GM19025 (cell line): ENCODE measurements around the gene ZNF417.
A peak's percentile ranks its signal among the peaks of the same experiment; 100 is the strongest.
"Not testable (repeated sequence)": the region's sequence is repeated elsewhere in the genome, so short reads cannot be mapped to it uniquely, and the experiment has no call there.

ENCODE experiments used
- ATAC-seq: cut with Tn5 transposase; IDR thresholded peaks from one replicate; pipeline ENCODE4 v1.9.1; 2021; ENCODE audit warnings: mild to moderate bottlenecking, low read depth, moderate library complexity; ENCODE audit not compliant: unreplicated experiment

Gene ZNF417

DNA sequence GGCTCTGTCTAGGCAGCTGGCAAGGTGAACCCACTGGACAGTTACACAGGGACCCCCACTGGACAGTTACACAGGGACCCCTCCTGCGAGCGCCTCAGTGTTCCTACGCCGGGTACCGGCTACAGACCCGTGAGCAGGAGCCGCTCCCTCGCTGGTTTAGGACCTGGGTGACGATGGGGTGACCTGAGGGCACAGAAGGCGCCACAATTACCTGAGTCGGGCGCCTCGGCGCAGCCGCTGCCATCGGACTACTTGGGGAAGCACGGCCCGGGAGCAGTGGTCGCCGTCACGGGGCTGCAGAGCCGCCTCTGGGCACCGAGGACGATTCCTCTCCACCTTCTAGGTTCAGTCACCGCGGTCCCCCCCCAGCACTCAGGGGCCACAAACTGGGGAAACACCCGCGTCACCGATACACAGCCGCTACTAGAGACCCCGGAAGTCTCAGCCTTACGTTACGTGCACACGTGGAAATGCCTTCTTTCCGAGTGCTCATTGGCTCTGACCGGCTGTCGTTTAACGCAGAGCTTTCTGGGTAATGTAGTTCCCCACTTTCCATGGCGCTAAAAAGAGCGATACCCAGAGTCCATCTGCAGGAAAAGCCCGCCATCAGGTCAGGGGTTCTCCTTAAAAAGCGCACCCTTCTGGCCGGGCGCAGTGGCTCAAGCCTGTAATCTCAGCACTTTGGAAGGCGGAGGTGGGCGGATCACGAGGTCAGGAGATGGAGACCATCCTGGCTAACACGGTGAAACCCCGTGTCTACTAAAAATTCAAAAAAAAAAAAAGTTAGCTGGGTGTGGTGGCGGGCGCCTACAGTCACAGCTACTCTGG is at the start of gene ZNF417:
Gene ZNF417 (minus strand): TSS at position 425 of the 828 bp plus-strand sequence. CDS start 181 bp downstream, at position 244.
- peak; percentile 94 for ATAC-seq

DNA sequence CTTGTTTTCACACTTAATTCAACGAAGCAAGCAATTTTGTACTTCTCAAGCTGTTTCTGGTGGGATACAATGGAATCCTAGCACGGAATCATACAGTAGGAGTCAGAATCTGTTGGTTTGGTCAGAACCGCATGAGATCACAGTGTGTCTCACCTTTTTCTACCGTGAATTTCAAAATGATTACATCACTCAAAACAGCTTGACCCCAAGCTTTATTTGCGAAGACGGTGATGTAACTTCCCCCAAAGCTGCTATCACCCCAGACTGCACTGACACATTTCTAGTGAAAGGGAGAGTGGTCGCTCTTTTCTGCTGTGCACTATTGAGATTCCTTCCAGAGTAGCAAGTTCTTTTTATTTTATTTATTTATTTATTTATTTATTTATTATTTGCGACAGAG is 48.4 kb upstream of the ZNF417 start:
- ATAC-seq = no peak

DNA sequence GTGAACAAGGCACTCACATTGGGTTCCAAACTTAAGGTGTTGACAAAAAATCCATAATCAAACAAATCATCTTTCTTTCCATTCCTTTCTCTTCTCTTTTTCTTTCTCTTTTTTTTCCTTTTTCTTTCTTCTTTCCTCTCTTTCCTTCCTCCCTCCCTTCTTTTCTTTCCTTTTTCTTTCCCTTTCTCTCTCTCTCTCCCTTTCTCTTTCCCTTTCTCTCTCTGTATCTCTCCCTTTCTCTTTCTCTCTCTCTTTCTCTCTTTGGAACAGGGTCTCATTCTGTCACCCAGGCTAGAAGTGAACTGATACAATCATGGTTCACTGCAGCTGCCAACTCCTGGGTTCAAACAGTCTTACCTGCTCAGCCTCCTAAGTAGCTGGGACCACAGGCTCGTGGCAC is 45.4 kb upstream of the ZNF417 start:
- no peak for ATAC-seq

DNA sequence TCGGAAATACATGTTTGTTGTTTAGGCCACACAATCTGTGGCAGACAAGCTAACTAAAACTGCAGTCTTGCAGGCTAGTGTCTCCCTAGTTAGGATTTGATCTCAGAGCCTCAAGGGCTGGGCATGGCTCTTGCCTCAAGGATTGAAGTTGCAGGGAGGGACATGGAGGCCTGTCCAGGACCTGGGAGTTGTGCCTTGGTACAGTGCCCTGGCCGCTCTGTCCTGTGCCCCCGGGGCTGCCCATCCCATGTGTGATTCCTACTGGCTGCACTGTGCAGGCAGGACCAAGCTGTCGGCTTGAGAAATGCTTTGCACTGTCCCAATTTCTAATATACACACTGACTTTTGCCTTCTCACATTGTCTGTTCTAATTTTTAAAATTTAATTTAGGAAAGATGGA is 38.6 kb upstream of the ZNF417 start:
- ATAC-seq = no peak

DNA sequence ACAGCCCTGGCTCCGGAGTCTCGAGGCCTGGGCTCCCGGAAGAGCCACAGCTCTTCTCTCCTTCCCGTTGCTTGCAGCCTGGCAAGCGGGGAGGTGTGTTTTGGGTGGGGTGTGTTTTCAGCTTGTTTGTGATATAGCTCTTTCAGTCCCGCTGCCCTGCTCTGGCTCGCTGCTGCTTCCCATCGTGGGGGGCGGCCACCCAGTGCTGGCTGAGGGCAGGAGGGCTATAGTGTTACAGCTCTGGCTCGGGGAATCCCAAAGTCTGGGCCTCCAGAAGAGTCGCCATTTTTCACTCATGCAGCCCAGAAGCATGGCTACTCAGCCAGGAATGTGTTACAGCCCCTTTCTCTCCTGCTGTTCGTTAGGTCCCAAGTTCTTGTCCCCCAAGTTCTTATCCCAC is 33.3 kb upstream of the ZNF417 start:
- ATAC-seq = no peak

DNA sequence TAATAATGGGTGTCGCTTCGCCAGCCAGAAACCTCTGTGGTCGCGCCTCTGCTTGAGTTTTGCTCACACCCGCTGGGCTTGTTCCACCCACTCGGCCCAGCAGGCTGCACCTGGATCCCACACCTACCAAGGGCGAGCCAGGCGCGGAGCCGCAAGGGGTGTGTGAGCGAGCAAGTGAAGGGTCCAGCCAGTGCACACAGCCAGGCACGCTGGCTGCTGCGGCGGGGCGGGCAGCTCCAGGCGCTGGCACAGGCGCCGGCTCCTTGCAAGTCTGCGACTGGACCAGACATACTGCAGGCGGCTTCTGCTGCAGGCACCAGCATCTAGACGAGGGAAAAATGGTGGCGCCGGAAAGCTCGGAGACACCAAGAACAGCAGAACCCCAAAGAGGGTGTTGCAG is 32.9 kb upstream of the ZNF417 start:
- no peak for ATAC-seq

DNA sequence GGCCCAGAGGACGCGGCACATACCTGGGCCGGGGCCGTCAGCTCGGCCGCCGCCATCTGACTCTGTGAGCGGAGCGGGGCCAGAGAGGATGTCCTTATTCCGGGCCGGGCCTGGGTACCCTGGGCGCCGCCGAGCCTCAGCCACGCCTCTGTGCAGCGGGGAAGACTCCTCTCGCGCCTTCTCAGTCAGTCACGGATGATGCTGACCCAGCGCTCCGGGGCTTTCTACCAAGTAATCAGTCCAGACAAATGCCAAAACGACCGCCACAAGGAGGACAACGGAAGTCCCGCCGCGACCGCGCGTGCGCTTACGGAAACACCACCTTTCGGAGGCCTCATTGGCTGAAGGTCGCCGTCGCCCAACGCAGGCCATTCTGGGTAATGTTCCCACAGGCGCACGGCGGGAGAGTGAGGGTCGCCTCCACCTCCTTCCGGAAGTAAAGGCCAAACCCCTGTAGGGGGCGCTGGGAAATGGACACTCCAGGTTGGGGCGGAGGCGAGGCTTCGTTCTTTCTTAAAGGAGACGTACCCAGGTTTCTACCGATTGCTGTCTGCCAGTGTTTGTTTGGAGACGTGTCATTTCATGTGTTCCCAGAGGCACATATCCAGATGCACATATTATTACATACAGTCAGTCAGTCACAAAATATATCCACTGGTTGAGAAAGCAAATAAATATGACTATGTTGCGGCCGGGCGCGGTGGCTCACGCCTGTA is 31.2 kb upstream of the ZNF417 start, which contains the start of gene ZNF256:
Gene ZNF256 (minus strand): TSS at position 288 of the 716 bp plus-strand sequence. CDS start 232 bp downstream, at position 56.
- peak; percentile 93 for ATAC-seq

DNA sequence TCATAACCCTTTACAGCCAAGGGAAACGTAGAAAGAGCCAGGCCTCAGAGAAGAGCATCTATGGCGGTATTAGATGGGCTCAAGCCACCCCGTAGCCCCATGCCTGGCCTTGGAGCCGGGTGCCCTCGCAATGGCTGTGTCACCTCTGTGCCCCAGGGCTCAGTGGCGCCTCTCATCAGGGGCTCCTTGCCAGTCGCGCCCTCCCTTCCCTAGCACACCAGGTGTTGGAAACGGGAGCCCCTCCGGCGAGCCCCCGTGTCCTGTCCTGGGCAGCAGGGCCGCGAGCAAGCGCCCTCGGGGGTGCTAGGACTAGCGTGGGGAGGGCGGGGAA is 30.7 kb upstream of the ZNF417 start:
- no peak for ATAC-seq

DNA sequence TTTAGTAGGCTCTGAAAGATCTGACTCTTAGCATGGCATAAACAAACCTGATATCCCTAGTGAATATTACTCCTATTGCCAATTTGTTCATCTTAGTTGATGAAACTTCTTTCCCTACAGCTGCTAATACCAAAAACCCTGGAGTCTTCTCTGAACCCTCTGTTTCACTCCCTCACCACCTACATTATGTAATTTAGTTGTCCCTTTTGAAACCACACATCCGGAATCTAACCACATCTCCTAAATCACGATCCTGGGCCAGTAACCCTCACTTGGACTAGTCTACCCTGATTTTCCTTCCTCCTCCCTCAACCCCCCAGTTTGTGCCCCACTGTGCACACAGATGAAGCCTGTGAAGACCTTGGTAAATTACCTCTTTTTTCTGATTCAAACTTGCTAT is 29.9 kb upstream of the ZNF417 start:
- ATAC-seq = no peak

DNA sequence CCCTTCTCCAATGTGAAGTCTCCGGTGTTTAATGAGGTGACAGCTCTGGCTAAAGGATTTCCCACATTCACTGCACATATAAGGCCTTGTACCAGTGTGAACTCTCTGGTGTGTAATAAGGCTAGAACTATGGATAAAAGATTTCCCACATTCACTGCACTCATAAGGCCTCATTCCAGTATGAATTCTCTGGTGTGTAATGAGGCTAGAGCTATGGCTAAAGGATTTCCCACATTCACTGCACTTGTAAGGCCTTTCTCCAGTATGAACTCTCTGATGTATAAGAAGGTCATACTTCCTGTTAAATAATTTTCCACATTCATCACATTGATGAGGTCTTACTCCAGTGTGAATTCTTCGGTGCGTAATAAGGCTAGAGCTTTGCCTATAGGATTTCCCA is 25.2 kb upstream of the ZNF417 start:
- ATAC-seq = no peak

DNA sequence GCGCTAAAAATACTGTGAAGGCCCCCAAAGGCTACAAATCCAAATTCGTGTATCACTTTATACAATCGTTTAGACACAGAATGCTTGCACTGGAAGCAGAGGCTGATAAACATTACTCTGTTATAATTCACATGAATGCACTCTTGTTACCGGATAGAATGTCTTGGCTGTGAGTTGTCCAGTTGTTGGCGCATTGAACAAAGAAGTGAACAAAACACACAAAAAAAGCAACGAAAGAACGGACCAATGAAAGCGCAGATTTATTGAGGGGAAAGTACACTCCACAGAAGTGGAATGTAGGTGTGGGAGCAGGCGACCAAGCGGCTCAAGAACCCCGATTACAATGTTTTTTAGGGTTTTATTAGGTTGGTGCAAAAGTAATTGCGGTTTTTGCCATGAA is 19.3 kb upstream of the ZNF417 start:
- ATAC-seq = no peak

DNA sequence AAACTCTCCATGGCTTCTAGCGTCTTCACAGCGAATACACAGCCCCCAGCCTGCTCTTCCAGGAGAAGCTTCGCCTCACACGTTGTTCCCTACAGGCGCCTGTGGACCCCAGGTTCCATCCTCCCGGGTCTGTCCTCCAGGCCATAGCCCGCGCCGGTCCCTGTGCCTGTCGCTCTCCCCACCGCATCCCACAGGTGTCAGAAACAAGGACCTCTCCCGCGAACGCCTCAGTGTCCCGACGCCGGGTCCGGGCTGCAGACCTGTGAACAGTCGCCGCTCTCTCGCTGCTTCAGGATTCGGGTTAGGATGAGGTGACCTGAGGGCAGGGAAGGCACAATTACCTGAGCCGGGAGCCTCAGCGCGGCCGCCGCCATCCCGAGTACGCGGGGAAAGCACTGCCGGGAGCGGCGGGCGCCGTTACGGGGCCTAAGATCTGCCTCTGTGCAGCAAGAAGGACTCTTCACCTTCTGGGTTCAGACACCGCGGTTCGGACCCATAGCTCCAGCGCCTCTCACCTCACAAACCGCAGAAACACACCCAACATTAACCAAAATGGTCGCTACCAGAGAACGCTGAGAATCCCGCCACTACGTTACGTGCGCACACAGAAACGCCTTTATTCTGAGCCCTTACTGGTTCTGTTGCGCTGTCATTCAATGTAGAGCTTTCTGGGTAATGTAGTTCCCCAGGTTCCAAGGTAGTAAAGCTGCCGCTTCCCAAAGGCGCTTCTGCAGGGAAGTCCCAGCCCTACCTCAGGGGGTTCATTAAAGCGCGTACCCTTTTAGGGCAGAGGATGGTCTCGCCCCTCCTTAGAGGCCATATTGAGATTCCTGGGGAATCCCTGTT is 18.7 kb upstream of the ZNF417 start, which contains the start of gene ZNF418:
Gene ZNF418 (minus strand): TSS at position 583 of the 846 bp plus-strand sequence. CDS start 1,580 bp downstream, outside the sequence.
- no peak for ATAC-seq

DNA sequence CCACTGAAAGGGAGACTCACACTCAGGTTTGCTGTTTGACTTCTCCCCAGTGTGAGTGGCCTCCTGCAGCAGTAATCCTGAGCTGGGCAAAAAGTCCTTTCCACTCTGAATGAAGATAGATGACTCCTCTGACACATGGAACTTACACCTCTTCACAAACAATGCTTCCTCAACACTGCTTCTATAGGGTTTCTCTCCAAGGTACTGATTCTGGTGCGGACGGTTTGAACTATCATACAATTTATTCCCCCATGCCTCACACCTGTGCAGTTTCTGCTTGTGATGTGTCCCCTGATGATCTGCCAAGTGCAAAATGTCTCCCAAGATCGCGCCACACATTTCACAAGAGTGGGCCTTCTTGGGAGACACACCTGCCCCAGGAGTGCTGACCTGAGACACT is 11.2 kb upstream of the ZNF417 start:
- ATAC-seq = no peak

DNA sequence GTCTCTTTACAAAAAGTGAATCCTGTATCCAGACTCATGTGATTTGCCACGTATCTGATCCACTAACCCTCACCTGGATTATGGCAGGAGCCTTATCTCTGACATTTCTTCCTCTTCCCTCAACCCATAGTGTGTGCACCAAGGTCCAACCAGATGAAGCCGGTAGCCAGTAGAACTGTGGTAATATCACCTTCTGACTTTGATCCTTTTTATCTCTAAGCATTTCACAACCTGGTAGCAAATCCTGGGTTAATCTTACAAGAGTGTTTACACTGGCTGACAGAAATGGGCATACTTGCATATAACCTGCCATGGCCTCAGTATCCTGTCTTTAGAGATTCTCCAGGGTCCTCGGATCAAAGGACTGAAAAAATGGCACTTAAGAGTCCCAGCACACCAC is 1.9 kb downstream of the ZNF417 start:
- ATAC-seq = no peak

DNA sequence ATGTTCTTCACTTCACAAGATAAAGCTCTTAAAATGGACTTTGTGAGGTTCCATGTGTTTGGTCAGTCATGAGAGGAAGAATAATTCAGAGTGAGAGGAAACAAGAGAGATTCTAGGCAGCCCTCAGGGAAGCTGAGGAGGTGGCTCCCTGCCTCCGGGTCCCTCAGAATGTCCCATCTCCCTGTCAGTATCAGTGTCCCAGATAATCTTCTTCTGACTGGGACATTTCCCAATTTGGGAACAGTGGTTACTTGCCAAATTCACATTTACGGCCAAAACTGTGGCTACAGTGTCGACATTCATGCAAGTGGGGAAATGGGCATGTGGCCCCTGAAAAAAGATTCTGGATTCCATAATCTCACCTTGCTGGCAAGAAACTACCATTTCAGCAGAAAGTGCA is 9.0 kb downstream of the ZNF417 start:
- no peak for ATAC-seq

DNA sequence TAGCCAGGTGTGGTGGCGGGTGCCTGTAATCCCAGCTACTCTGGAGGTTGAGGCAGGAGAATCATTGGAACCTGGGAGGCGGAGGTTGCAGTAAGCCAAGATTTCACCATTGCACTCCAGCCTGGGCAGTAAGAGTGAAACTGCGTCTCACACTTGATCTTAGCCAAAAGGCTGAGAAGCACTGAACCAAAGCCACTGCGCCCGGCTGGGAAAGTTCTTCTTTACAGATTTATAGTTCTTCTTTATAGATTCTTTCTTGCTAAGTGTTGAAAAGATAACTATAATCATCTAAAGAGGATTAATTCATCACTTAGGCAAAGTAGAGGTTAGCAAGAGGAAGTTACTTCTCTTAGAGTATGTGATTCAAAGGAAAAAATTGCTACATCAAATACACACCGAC is 11.1 kb downstream of the ZNF417 start:
- ATAC-seq = no peak

DNA sequence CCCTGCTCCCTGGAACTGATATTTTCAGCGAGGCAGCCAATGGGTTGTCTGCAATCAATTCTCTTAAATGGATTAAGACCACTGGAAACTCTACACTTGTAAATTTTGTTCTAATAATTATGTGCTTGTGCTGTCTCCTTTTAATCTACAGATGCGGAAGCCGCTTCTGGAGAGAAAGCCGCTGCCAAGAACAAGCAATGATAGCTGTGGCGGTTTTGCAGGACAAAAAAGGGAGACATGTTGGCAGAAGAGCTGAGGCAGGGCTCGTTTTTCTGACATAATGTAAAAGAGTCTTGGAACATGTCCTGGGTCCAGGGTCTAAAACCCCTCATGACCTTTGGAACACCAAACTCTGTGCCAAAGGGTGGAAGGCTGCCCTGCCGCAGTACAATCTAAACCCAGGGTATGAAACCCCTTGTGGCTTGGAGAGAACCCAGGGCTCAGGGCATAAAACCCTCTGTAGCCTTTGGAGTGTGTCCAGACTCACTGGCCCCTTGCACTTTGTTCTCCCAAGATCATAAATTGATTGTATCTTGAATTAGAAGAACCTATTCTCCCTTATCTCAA is 12.7 kb downstream of the ZNF417 start:
- ATAC-seq = no peak

DNA sequence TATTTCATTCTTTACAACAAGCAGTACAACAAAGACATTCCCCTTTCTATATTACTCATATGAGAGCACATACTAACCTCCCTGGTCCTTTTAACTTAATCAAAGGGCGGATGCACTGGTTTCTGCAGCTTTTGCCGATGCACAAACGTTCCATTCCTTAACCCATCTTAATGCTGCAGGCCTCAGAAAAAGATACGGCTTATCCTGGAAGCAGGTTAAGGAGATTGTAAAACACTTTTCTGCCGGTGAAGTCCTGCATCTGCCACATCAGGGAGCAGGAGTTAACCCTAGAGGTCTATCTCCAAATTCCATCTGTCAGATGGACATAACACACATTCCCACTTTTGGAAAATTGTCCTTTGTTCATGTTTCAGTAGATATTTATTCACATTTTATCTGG is 16.1 kb downstream of the ZNF417 start:
- no peak for ATAC-seq

DNA sequence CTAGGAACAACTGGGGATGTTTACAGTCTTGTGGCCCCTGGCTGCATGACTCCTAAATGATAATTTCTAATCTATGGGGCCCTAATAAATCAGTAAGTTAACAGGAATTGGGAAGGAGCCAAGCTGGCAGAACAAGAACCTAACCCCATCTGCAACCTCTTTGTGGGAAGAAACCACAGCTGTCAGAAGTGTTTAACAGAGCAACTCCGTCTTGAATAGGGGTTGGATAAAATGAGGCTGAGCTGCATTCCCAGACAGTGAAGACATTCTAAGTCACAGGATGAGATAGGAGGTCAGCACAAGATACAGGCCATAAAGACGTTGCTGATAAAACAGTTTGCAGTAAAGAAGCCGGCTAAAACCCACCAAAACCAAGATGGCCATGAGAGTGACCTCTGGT is 25.7 kb downstream of the ZNF417 start:
- not testable (repeated sequence) for ATAC-seq

DNA sequence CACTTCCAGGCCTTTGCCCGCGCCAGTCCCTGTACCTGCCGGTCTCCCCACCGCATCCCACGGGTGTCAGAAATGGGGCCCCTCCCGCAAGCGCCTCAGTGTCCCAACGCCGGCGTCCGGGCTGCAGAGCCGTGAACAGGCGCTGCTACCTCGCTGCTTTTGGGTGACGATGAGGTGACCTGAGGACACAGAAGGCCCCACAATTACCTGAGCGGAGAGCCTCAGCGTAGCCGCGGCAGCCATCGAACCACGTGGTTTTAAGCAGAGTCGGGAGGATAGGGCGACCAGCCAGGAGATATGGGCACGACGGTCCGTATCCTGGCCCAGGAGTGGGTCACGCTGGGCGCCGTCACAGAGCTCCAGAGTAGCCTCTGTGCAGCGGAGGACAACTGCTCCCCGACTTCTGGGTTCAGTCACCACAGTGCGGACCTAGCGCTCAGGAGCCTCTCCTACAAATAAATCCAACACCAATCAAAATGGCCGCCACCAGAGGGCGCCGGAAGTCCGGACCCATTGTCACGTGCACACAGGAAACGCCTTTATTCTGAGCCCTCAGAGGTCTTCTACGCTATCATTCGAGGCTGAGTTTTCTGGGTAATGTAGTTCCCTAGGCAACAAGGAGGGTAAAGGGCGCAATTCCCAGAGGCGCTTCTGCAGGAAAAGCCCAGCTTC is 27.7 kb downstream of the ZNF417 start, which contains the start of gene ZNF814:
Gene ZNF814 (minus strand): TSS at position 478 of the 672 bp plus-strand sequence. CDS start 235 bp downstream, at position 243.
- no peak for ATAC-seq
